Measurements from ENCODE around the gene ABCD1.

DNA sequence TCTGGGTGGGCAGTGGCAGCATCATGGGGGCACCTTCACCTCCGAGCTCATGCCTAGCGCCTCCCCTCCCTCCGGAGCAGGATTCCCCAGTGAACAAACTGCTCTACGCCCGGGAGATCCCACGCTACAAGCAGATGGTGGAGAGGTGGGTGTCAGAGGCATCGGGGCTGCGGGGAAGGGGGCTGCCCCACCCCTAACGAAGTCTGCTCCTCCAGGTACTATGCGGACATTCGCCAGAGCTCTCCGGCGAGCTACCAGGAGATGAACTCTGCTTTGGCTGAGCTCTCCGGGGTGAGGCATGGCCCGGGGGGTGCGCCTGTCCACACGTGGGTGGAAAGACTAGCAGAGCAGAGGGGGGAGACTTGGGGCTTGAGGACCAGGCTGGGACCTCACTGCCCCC is 53.5 kb downstream of the ABCD1 start:
- TF ChIP-seq CTCF (IDR thresholded peaks at IDR 0.05) = no peak
- TF ChIP-seq RAD21 (conservative IDR thresholded peaks at IDR 0.05 in 1 of 2, IDR thresholded peaks at IDR 0.05 in 1 of 2) = no peak

All from A549 (cell line).